Peyer's patch (tissue), 4 donors: ENCODE measurements around the gene SLCO4A1.

ENCODE experiments used
- CTCF ChIP-seq, 6 experiments: fragments of 450-650 bp in 4 of 6; fragments of 200-600 bp in 2 of 6; sonication (generic) in 1 of 6; IDR thresholded peaks; one replicate each; pipeline ENCODE4 v1.5.1; 2017 to 2019; ENCODE audit warnings: antibody characterized with exemption in 6 of 6, mild to moderate bottlenecking in 3 of 6, moderate library complexity in 1 of 6
- POLR2A ChIP-seq, 2 donors: fragments of 450-650 bp; IDR thresholded peaks; one replicate each; pipeline ENCODE4 v1.5.1; 2017; ENCODE audit warnings: antibody characterized with exemption in 2 of 2, mild to moderate bottlenecking in 2 of 2, moderate library complexity in 2 of 2

- no peak for TF ChIP-seq CTCF (IDR thresholded peaks at IDR 0.05)
- TF ChIP-seq POLR2A (IDR thresholded peaks at IDR 0.05): no peak
These were observed 52.6 kb downstream of the SLCO4A1 start for GRCh38 chr20:62694868-62695267.
